Loucy (cell line): ENCODE results near the gene MVD.
A peak's percentile ranks its signal among the peaks of the same experiment; 100 is the strongest.

ENCODE experiments used
- EZH2phosphoT487 ChIP-seq: fragments of 200-600 bp; IDR thresholded peaks from 2 replicates; pipeline ENCODE4 v1.6.1; 2018; ENCODE audit warnings: antibody characterized with exemption, mild to moderate bottlenecking, moderate library complexity, borderline replicate concordance
- TF ChIP-seq, protein P1 (sequence below): fragments of 200-600 bp; sonication (generic); conservative IDR thresholded peaks from 2 replicates; pipeline ENCODE4 v1.5.1; 2014; ENCODE audit warnings: mild to moderate bottlenecking, antibody characterized with exemption, low read length

DNA sequence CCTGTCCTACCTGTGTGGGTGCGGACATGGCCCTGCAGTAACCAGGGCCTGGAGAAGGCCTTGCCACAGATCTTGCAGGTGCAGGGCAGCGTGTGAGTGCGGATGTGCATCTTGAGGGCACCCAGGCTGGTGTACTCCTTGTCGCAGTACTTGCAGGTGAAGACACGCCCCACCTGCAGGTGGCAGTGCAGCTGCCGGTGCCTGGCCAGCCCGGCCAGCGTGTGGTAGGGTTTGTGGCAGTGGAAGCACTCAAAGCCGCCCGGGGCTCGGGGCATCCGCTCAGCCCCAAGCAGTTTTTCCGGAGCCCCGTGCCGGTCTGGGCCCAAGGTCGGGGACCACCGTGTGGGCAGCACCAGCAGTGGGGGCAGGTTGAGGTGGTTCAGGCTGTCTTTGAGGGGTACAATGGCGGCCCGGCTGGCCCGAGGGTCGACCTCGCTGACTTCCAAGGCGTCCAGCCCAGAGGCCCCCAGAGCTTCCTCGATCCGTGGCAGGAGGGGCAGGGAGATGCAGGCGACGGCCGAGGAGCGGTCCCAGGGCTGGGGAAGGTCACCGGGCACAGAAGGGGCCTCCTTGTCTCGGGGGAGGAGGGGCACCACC lies 18.3 kb upstream of the MVD start:
- TF ChIP-seq, protein P1, sequence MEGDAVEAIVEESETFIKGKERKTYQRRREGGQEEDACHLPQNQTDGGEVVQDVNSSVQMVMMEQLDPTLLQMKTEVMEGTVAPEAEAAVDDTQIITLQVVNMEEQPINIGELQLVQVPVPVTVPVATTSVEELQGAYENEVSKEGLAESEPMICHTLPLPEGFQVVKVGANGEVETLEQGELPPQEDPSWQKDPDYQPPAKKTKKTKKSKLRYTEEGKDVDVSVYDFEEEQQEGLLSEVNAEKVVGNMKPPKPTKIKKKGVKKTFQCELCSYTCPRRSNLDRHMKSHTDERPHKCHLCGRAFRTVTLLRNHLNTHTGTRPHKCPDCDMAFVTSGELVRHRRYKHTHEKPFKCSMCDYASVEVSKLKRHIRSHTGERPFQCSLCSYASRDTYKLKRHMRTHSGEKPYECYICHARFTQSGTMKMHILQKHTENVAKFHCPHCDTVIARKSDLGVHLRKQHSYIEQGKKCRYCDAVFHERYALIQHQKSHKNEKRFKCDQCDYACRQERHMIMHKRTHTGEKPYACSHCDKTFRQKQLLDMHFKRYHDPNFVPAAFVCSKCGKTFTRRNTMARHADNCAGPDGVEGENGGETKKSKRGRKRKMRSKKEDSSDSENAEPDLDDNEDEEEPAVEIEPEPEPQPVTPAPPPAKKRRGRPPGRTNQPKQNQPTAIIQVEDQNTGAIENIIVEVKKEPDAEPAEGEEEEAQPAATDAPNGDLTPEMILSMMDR = peak; percentile 39
- no peak for TF ChIP-seq EZH2phosphoT487
